Endothelial cell of hepatic sinusoid (primary cell): Measurements from ENCODE around the gene OSBP2.

ENCODE experiments used
- in situ Hi-C: cut with HindIII; loops from 2 replicates; pipeline ENCODE4 v1.10.0; 2017; ENCODE audit warnings: low sequenced_read_pairs

OSBP2 gene

DNA sequence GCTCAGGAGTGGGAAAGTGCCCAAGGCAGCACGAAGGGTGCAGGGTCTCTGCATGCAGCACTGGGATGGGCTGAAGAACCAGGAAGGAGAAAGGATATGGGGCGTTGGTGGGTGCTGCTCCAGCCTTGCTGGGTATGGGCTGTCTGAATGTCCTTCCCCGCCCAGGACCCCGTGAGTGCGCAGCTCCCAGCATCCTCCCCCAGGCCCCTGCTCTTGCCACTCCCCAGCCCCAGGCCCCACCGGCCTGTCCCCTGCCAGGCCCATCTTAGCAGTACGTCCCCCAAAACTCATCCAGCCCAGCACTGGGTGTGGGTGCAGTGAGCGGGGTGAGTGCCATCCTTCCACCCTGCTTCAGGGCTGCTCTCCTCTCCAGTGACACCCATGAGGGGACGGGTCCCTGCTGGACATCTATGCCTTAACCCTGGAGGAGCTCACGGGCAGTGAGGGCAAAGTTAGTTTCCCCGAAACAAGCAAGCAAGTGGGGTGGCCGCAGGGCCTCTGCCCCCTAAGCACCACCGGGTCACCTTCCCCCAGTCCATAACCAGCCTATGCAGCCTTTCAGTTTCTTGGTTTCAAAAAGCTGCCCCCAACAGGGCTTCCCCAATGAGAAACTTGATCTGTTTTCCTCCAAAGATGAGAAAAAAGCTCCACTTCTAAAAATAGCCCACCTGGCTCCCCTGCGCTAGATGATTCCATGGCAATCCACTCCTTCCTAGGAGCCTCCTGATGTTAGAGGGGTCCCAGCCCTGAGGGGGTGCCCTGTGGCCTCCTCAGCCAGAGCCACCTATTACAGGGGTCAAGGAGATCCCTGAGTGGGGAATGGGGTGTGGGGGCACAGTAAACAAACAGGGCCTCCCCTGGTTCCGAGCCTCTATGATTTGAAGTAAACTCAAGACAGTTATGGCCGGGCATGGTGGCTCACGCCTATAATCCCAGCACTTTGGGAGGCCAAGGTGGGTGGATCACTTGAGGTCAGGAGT is 170.1 kb downstream of the OSBP2 start:
- in situ Hi-C loops: no loop called here

- in situ Hi-C loops: no loop called here
Measured at GRCh38 chr22:30865656-30866055, 171.0 kb downstream of the OSBP2 start.

DNA sequence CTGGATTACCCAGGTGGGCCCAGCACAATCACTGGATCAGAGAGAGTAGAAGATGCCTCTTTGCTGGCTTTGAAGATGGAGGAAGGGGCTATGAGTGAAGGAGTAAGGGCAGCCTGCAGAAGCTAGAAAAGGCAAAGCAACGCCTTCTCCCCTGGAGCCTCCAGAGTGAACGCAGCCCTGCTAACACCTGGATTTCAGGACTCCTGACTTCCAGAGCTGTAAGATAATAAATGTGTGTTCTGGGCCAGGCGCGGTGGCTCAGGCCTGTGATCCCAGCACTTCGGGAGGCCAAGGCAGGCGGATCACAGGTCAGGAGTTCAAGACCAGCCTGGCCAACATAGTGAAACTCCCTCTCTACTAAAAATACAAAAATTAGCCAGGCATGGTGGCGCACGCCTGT is 171.5 kb downstream of the OSBP2 start:
- in situ Hi-C loops: no loop called here

DNA sequence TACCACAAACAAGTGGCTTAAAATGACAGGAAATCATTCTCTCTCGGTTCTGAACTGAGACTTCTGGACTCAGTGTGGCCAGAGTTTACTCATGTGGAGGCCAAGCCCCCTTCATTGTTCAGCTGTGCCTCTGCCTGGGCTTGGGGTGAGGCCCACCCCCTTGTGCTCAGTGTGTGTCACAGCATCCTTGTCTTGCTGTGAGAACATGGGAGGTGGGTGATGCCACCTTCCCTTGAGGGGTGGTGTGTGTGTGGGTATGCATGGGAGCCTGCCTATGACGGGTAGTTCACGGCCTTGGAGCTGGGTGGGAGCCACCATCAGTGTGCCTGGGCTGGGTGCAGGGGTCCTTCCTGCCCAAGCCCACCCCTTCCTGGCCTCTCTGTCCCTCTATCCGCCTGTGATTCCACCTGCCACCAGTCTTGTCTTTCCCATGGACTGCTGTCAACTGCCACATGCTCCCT is 172.2 kb downstream of the OSBP2 start:
- in situ Hi-C loops: no loop called here

- in situ Hi-C loops: no loop called here
Measured at GRCh38 chr22:30867746-30868662, 173.3 kb downstream of the OSBP2 start.

GRCh38 chr22:30868663-30869385 is 174.2 kb downstream of the OSBP2 start:
- in situ Hi-C loops: no loop called here

GRCh38 chr22:30869667-30870395 is 175.2 kb downstream of the OSBP2 start:
- in situ Hi-C loops: no loop called here

- in situ Hi-C loops: no loop called here
Measured at GRCh38 chr22:30870451-30871345, 176.0 kb downstream of the OSBP2 start.

GRCh38 chr22:30871391-30872284 is 177.0 kb downstream of the OSBP2 start:
- in situ Hi-C loops: no loop called here

GRCh38 chr22:30872285-30873041 is 177.8 kb downstream of the OSBP2 start:
- in situ Hi-C loops: no loop called here

- in situ Hi-C loops: no loop called here
Measured at GRCh38 chr22:30873086-30873650, 178.5 kb downstream of the OSBP2 start.

GRCh38 chr22:30873661-30874060 is 179.0 kb downstream of the OSBP2 start:
- in situ Hi-C loops: no loop called here

DNA sequence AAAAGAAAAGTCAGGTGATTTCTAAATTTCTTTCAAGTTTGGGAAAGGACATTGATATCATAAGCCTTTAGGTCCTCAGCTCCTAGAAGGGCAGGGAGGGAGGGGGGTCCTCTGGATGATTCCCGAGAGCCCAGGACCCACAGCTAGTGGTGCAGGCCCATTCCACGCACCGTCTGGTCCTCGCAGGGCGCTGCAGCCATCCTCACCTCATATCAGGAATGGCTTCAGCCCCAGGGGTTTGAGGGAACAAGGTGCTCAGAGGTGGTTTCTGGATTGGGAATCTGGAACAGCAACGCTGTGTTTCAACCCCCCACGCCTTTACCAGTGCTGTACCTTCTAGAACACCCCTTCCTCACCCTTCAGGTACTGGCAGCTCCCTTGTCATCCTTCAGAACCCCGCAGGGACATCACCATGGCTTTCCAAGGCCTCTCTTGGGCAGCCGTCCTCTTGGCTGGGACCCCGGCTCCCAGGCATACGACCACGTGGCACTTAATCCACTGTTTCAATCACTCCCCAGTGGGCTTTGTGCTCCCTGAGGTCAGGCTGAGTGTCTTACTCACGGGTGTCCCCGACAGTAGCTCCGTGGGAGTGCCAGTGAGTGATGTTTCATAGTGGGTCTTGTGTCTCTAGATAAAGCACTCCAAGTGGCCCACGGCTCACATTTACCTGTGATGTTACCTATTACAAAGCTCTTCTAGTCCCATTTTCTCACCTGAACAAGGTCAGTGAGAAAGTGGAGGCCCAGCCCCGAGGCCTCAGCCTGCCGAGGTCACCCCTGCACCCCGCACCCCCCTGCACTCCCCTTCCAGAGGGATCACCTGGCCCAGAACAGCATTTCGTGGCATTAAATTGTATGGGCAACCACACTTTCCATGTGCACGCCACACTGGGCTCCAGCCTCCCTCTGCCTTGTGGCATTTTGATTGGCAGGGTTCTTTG is 180.0 kb downstream of the OSBP2 start:
- in situ Hi-C loops: no loop called here

DNA sequence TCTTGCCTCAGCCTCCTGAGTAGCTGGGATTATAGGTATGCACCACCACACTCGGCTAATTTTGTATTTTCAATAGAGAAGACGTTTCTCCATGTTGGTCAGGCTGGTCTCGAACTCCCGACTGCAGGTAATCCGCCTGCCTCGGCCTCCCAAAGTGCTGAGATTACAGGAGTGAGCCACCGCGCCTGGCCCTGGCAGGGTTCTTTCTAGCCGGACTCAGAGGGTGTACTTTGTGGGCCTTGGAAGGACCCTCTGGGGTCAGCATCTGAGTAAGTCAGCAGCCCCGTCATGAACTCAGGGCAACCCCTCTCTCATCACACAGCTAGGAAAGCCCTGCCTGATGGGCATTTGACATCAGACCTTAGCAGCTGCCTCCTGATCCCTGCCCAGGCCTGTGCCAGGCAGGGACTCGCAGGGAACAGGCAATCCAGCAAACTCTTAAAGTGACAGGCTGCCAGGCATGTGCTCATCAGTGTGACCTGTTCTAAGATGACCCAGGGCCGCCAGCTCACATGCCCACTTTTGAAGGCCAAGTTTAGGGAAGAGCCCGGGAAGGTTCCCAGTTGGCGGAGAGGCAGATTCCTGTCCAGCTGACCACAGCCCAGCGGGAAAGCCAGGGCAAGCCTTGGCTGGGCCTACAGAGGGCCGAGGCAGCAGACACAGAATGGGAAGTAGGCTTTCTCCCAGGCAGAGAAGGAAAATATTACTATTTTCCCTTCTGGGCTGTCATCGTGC is 181.0 kb downstream of the OSBP2 start:
- in situ Hi-C loops: no loop called here

DNA sequence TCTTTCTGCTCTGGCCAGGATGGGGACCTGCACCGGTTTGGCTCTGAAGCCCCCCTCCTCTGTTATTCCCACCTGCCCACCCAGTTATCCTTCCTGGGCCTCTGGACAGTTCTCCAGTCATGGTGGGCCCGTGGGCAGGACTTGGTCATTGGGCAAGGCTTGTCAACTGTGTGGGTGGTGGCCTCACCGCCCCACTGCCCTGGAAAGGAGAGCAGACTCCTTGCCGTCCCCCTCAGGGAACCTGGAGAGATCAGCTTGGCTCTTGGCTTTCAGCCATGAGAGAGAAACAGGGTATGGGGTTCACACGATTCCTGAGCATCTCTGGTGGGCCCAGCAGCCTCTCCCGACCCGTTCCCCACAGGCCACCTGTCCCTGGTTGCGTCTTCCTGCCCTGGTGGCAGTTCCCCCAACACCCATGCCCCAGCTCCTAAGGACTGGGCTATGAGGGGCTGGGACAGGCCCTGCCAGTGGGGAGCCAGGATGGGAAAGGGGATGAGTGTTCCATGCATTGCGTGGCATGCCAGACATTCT is 181.6 kb downstream of the OSBP2 start:
- in situ Hi-C loops: no loop called here
